ENCODE results near the gene WDR5. TPM values are rescaled to one million over a fixed set of nuclear protein-coding genes. Genes with fewer than 3 reads are reported as not detected.

The WDR5 gene
- total RNA-seq: 28.7 and 30.4 TPM in 2 replicates

GRCh38 chr9:134135343-134136117 is at the start of gene WDR5:
Gene WDR5, plus strand, starts transcription at chr9:134136082. Its CDS starts 3,796 bp downstream, at chr9:134139878.

Other genes with a start within 250 kb of the WDR5 start
- 12.6 and 12.8 TPM in 2 replicates for gene VAV2, start 143.8 kb upstream of the WDR5 start, total RNA-seq
- gene BRD3OS, start 110.6 kb upstream of the WDR5 start, total RNA-seq: 12.3 and 12.7 TPM in 2 replicates
- 7.2 and 9.1 TPM in 2 replicates for gene BRD3, start 68.1 kb upstream of the WDR5 start, total RNA-seq
- not detected in 2 replicates for gene RNU6ATAC, start 28.5 kb downstream of the WDR5 start, total RNA-seq
- 20.9 and 22.4 TPM in 2 replicates for gene RXRA, start 190.4 kb downstream of the WDR5 start, total RNA-seq